Spinal cord (tissue), 10 donors: ENCODE data around the gene CACNA1B. TPM values are rescaled to one million over a fixed set of nuclear protein-coding genes. Genes with fewer than 3 reads are reported as not detected.
"Not testable (repeated sequence)": the region's sequence is repeated elsewhere in the genome, so short reads cannot be mapped to it uniquely, and the experiment has no call there.

Experiments
- DNase-seq, 6 donors: peaks; one replicate each; pipeline versions ENCODE4 v3.0.0 to v3.0.0-alpha.2; 2013 to 2015; ENCODE audit warnings: low spot score in 6 of 6, low read depth in 4 of 6
- H3K27ac ChIP-seq: one replicate; pipeline ENCODE4 v1.5.1; 2013; ENCODE audit warnings: low read depth, low read length, control low read depth
- H3K27me3 ChIP-seq: one replicate; pipeline ENCODE4 v1.6.1; 2013; ENCODE audit warnings: low read length; ENCODE audit not compliant: control insufficient read depth, insufficient read depth
- H3K36me3 ChIP-seq: one replicate; pipeline ENCODE4 v1.6.1; 2013; ENCODE audit warnings: low read length; ENCODE audit not compliant: control insufficient read depth, insufficient read depth
- H3K4me1 ChIP-seq: one replicate; pipeline ENCODE4 v1.6.1; 2013; ENCODE audit warnings: low read length; ENCODE audit not compliant: control insufficient read depth, insufficient read depth
- H3K4me3 ChIP-seq: one replicate; pipeline ENCODE4 v1.5.1; 2013; ENCODE audit warnings: low read depth, low read length, control low read depth
- H3K9me3 ChIP-seq: one replicate; pipeline ENCODE4 v1.6.1; 2013; ENCODE audit warnings: low read length; ENCODE audit not compliant: control insufficient read depth, insufficient read depth
- WGBS: methylation state at CpG from one replicate; pipeline ENCODE4 v1.1.5; 2013; ENCODE audit warnings: missing lambda C conversion rate; ENCODE audit not compliant: insufficient coverage; 5-methylcytosine and 5-hydroxymethylcytosine counted together
- polyA plus RNA-seq, 2 donors: library from polyadenylated mRNA; unstranded; fragments of 120-200 nt; gene quantifications; one replicate each; pipeline ENCODE4 v1.2.1, GENCODE V29; 2013; ENCODE audit not compliant: insufficient read length in 2 of 2
- total RNA-seq, 2 donors: library from RNA; depleted of rRNA in 1 of 2; stranded (reverse); fragments of 120-200 nt in 1 of 2; fragments of >200 nt in 1 of 2; gene quantifications; one replicate each; pipeline versions ENCODE4 v1.2.3 to v1.2.4, GENCODE V29; 2013 to 2014
- donor health status: healthy.

Gene CACNA1B
- total and polyA plus RNA-seq, 4 donors = 6.2 to 24.6 (median 19.6) TPM

DNA sequence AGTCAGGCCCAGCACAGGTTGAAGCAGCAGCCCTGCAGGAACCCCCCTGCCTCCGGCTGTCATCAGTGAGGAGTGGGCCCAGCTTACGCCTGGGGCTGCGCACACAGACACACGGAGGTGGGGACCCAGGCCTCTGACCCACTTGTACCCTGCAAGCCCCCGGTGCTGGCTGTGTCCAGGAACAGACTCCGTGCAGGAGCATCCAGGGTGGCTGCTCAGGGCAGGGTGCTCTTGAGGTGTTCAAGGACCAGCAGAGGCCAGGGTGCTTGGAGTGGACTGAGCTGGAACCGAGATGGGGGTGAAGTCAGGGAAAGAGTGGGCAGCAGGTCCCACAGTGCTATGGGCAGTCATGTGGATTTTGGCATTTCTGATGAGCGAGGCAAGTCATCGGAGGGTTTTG, 199.5 kb downstream of the CACNA1B start:
- Histone ChIP-seq H3K36me3 (peaks cover 41% of the 10 kb centered on the region), H3K27ac (no peak overlapping the region), H3K27me3 (no peaks in the 10 kb centered on the region), H3K4me3 (no peak overlapping the region), H3K9me3 (no peaks in the 10 kb centered on the region), H3K4me1 (no peaks in the 10 kb centered on the region)
- no peak for DNase-seq
- WGBS = 83% methylated on average over 9 of the region's 9 CpGs

DNA sequence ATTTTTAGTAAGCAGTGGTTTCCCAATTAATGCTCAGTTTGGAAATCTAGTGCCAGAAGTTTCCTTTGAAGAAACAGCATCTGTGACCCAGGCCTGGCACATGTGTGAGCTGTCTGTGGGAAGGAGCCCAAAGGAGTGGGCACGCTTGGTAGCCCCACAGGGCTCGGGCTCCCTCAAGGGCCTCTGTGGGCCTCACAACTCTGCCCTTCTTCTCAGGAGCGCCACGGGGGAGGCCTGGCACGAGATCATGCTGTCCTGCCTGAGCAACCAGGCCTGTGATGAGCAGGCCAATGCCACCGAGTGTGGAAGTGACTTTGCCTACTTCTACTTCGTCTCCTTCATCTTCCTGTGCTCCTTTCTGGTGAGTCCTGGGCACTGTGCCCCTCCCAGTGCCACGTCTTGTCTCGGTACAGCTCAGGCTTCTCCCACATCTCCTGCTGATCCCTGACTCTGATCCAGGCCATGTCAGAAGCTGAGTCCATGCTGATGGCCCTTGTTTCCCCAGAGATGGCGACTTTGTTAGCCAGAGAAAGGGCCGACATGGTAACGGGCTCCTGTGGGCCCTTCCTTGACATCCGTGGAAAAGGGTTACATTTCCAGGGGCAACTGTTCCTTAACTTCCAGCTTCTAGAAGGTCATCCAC, 200.4 kb downstream of the CACNA1B start:
- DNase-seq = no peak
- H3K4me3 ChIP-seq = no peak overlapping the region
- no peaks in the 10 kb centered on the region for H3K27me3 ChIP-seq
- H3K36me3 ChIP-seq = peaks cover 43% of the 10 kb centered on the region
- 89% methylated on average over 13 of the region's 13 CpGs for WGBS
- no peak overlapping the region for H3K27ac ChIP-seq
- no peaks in the 10 kb centered on the region for H3K4me1 ChIP-seq
- no peaks in the 10 kb centered on the region for H3K9me3 ChIP-seq

DNA sequence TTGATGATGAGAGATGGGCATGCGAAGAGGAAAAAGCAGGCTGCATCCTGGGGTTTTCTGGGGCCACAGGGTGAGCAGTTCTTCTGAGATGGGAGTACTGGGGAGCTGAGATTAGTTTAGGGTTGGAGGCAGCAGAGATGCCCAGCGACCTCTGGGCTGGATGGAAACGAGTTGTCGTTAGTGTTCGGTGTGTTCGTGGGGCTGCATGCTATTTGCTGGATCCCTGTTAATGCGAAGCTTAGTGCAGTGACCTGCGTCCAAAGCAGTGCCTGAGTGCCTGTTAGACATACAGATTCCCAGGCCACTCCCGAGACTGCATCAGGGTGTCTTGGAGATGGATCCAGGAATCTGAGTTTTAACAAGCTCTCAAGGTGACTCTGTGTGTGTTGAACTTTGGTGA, 201.3 kb downstream of the CACNA1B start:
- Histone ChIP-seq H3K36me3 (peaks cover 41% of the 10 kb centered on the region), H3K4me1 (no peaks in the 10 kb centered on the region), H3K4me3 (no peak overlapping the region), H3K27me3 (no peaks in the 10 kb centered on the region), H3K9me3 (no peaks in the 10 kb centered on the region), H3K27ac (no peak overlapping the region)
- no peak for DNase-seq
- WGBS = 93% methylated on average over 9 of the region's 9 CpGs

DNA sequence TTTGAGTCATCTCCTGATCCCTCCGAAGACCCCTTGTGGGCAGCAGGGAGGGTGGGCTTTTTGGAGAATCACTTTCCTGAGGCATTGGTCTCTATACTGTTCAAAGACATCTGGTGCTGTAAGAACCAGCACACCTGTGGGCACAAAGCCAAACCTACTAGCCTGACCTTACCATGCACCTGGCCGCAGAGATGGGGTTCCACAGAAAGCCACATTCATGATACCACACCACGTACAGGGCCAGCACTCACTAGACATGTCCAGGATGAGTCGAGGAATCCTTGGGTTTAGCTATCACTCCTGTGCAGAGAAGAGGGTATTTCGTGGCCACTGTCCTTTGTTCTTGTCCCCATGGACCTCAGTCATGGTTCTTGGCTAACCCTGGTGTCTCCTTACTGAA, 203.4 kb downstream of the CACNA1B start:
- H3K9me3 ChIP-seq = no peaks in the 10 kb centered on the region
- H3K36me3 ChIP-seq = peaks cover 30% of the 10 kb centered on the region
- no peaks in the 10 kb centered on the region for H3K4me1 ChIP-seq
- H3K27me3 ChIP-seq = no peaks in the 10 kb centered on the region
- WGBS = 80% methylated on average over 4 of the region's 5 CpGs
- no peak overlapping the region for H3K4me3 ChIP-seq
- no peak for DNase-seq
- H3K27ac ChIP-seq = no peak overlapping the region

DNA sequence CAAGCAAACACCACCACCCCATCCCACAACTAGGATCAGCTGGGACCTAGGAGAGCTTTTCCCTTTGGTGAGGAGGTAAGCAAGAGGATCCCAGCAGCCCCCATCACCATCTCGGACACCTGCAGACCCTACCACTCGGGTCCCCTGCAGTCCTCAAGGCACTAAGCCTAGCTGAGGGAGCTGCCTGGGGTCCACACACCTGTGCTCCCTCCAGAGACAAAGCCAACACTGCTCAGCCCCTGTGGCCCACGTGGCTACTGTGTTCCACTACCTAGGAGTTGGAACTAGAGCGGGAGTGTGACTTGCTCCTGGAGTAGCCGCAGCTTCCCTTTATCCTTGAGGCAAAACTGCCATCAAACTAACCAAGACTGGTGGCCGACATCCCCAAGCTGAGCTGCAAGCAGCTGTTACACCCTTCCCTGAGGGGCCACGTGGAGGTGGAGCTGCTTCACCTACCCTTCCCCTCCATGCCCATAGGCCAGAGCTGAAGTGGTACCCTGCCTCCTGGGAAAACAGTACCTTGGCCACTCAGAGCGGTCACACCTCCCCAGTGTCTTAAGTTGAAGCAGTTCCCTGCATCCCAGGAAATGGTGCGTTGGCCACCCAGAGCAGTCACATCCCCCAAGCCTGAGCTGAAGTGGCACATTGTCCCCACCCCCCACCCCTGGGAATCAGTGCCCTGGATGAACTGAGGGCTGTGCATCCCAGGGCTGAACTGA, 205.5 kb downstream of the CACNA1B start:
- no peaks in the 10 kb centered on the region for H3K27me3 ChIP-seq
- WGBS = 86% methylated on average over 9 of the region's 9 CpGs
- peaks cover 13% of the 10 kb centered on the region for H3K36me3 ChIP-seq
- no peak for DNase-seq
- H3K9me3 ChIP-seq = no peaks in the 10 kb centered on the region
- no peaks in the 10 kb centered on the region for H3K4me1 ChIP-seq
- H3K27ac ChIP-seq = no peak overlapping the region
- no peak overlapping the region for H3K4me3 ChIP-seq

DNA sequence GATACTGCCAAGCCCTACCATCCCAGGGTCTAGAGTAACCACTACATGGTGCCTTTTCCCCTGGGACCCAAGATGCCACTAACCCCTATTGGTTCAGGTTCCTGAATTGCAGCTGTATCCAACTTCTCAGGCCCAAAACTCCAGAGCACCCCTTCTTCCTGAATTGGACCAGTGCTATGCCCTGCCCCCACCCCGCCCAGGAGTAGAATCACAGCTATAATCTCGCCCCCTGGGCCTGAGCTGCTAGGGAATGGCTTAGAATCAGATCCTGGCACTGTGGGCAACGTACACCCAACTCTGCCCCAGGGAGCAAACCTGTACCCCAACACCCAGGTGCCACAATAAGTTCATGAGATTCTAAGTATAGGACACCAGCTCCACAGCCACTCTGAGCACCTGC, 206.3 kb downstream of the CACNA1B start:
- Histone ChIP-seq H3K36me3 (peaks cover 6% of the 10 kb centered on the region), H3K4me3 (no peak overlapping the region), H3K27ac (no peak overlapping the region), H3K4me1 (no peaks in the 10 kb centered on the region), H3K9me3 (no peaks in the 10 kb centered on the region), H3K27me3 (no peaks in the 10 kb centered on the region)
- DNase-seq = no peak
- WGBS = 71% methylated on average over 3 of the region's 3 CpGs

DNA sequence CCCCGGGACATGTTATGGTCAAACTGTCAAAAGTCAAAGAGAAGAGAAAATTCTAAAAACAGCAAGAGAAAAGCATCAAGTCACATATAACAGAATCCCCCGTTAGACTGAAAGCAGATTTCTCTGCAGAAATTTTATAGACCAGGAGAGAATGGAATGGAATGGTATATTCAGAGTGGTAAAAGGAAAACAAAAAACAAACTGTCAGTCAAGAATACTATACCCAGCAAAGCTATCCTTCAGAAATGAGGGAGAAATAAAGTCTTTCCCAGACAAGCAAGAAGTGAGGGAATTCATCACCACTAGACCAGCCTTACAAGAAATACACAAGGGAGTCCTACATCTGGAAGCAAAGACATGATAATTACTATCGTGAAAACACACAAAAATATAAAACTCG, 208.0 kb downstream of the CACNA1B start:
- no CpG with 5 or more reads among the region's 4 CpGs for WGBS
- H3K4me3 ChIP-seq = no peak overlapping the region
- peaks cover 6% of the 10 kb centered on the region for H3K36me3 ChIP-seq
- no peak overlapping the region for H3K27ac ChIP-seq
- H3K27me3 ChIP-seq = no peaks in the 10 kb centered on the region
- no peak for DNase-seq
- H3K9me3 ChIP-seq = no peaks in the 10 kb centered on the region
- no peaks in the 10 kb centered on the region for H3K4me1 ChIP-seq

DNA sequence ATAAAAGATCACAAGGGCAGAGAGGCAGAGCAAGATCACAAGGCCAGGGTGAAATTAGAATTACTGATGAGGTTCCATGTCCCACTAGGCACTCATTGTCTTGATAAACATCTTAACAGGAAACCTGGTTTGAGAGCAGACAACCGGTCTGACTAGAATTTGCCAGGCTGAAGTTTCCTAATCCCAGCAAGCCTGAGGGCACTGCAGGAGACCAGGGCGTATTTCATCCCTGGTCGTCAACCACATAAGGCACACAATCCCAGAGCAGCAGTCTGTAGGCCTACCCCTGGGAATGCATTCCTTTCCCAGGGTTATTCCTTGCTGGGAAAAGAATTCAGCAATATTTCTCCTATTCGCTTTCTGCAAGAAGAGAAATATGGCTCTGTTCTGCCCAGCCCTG, 214.5 kb downstream of the CACNA1B start:
- 73% methylated on average over 4 of the region's 4 CpGs for WGBS

DNA sequence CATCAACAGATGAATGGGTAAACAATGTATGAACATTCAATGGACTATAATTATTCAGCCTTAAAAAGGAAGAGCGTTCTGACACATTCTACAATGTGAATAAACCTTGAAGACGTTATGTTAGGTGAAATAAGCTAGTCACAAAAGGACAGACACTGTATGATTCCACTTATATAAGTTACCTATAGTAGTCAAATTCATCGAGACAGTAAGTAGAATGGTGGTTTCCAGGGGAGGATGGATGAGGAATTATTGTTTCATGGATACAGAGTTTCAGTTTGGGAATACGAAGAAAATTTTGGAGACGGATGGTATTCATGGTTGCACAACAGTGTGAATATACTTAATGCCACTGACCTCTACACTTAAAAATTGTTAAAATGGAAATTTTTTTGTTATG, 216.4 kb downstream of the CACNA1B start:
- Histone ChIP-seq H3K9me3 (no peaks in the 10 kb centered on the region), H3K36me3 (peaks cover 22% of the 10 kb centered on the region), H3K27ac (no peak overlapping the region), H3K27me3 (no peaks in the 10 kb centered on the region), H3K4me3 (no peak overlapping the region), H3K4me1 (no peaks in the 10 kb centered on the region)
- no peak for DNase-seq
- WGBS = no CpG with 5 or more reads among the region's 5 CpGs

More for the DNA sequence above, 214.5 kb downstream of the CACNA1B start:
- H3K27ac ChIP-seq, H3K36me3 ChIP-seq, DNase-seq, H3K4me1 ChIP-seq, H3K27me3 ChIP-seq, H3K9me3 ChIP-seq, H3K4me3 ChIP-seq: not testable (repeated sequence)
